ENCODE results near the gene TMEM184B.

GRCh38 chr22:38207898-38208432, 64.8 kb downstream of the TMEM184B start:
- TF ChIP-seq CTCF (IDR thresholded peaks at IDR 0.05) = no peak
- no peak for TF ChIP-seq EP300 (IDR thresholded peaks at IDR 0.05)
- TF ChIP-seq POLR2A (IDR thresholded peaks at IDR 0.05) = no peak

All from stomach (tissue), 4 donors.